Left ventricle myocardium superior (tissue), 1 donor: ENCODE results near the gene EIF4E3. TPM values are rescaled to one million over a fixed set of nuclear protein-coding genes. Genes with fewer than 3 reads are reported as not detected.

Experiments used
- ATAC-seq: fragments of 200-7000 bp; cut with Tn5 transposase; one replicate; pipeline ENCODE4 v1.9.1; 2020; ENCODE audit warnings: mild to moderate bottlenecking, moderate library complexity
- DNase-seq: peaks from one replicate; pipeline ENCODE4 v3.0.0-alpha.2; 2020
- intact Hi-C: fragments of 100-400 bp; cut with micrococcal nuclease; formaldehyde crosslinking; loops from one replicate; pipeline ENCODE4 v1.11.0; 2022
- total RNA-seq: library from RNA; stranded (reverse); fragmentation: NEBNext Ultra II Directional; extraction: Animal tissue kit (Norgen Biotek cat#: 25700); gene quantifications from one replicate; pipeline ENCODE4 v1.2.1, GENCODE V29; 2021
- donor health status: DM: no; HTN: yes; CAD: no; lungs with severe emphysema.

Gene EIF4E3
- total RNA-seq, 1 donor from 2014 or later = 55.7 TPM

GRCh38 chr3:71724584-71725270 lies 475 bp downstream of the EIF4E3 start:
- ATAC-seq (peak; percentile 79), DNase-seq (peak; percentile 66)
- intact Hi-C loops = no loop called here

- intact Hi-C loops = no loop called here
- no peak for DNase-seq
- no peak for ATAC-seq
Measured at GRCh38 chr3:71724171-71724453, 1.1 kb downstream of the EIF4E3 start.

- ATAC-seq (no peak), DNase-seq (no peak)
- intact Hi-C loops = no loop called here
Measured at GRCh38 chr3:71723452-71724170, 1.6 kb downstream of the EIF4E3 start.

GRCh38 chr3:71722693-71723092 lies 2.5 kb downstream of the EIF4E3 start:
- intact Hi-C loops = no loop called here
- no peak for ATAC-seq
- DNase-seq = no peak

- ATAC-seq = no peak
- DNase-seq = no peak
- intact Hi-C loops = no loop called here
Measured at GRCh38 chr3:71721651-71722157, 3.5 kb downstream of the EIF4E3 start.

- no peak for DNase-seq
- ATAC-seq = no peak
- intact Hi-C loops = no loop called here
Measured at GRCh38 chr3:71721002-71721401, 4.2 kb downstream of the EIF4E3 start.

GRCh38 chr3:71718072-71718471 lies 7.1 kb downstream of the EIF4E3 start:
- intact Hi-C loops = no loop called here
- DNase-seq (no peak), ATAC-seq (no peak)

GRCh38 chr3:71714595-71714994 lies 10.6 kb downstream of the EIF4E3 start:
- ATAC-seq (no peak), DNase-seq (no peak)
- intact Hi-C loops = no loop called here

GRCh38 chr3:71713041-71713440 lies 12.2 kb downstream of the EIF4E3 start:
- intact Hi-C loops = no loop called here
- DNase-seq = no peak
- ATAC-seq = no peak

GRCh38 chr3:71710906-71711494 lies 14.2 kb downstream of the EIF4E3 start:
- peak; percentile 66 for ATAC-seq
- intact Hi-C loops = no loop called here

GRCh38 chr3:71709908-71710511 lies 15.2 kb downstream of the EIF4E3 start:
- ATAC-seq = no peak
- no peak for DNase-seq
- intact Hi-C loops = no loop called here

More at GRCh38 chr3:71710906-71711494, 14.2 kb downstream of the EIF4E3 start:
- DNase-seq = no peak

- peak; percentile 41 for DNase-seq
- intact Hi-C loops = no loop called here
- ATAC-seq = peak; percentile 77
Measured at GRCh38 chr3:71708476-71709105, 16.6 kb downstream of the EIF4E3 start.

GRCh38 chr3:71707595-71707994 lies 17.6 kb downstream of the EIF4E3 start:
- ATAC-seq (no peak), DNase-seq (no peak)
- intact Hi-C loops = no loop called here

- DNase-seq (no peak), ATAC-seq (no peak)
- intact Hi-C loops = no loop called here
Measured at GRCh38 chr3:71705681-71706080, 19.5 kb downstream of the EIF4E3 start.

GRCh38 chr3:71704915-71705314 lies 20.3 kb downstream of the EIF4E3 start:
- peak; percentile 87 for ATAC-seq
- intact Hi-C loops = no loop called here
- no peak for DNase-seq

- no peak for DNase-seq
- intact Hi-C loops = no loop called here
- no peak for ATAC-seq
Measured at GRCh38 chr3:71703797-71704196, 21.4 kb downstream of the EIF4E3 start.

GRCh38 chr3:71702131-71703024 lies 22.8 kb downstream of the EIF4E3 start:
- intact Hi-C loops = no loop called here
- ATAC-seq (no peak), DNase-seq (no peak)

- no peak for ATAC-seq
- DNase-seq = no peak
- intact Hi-C loops = no loop called here
Measured at GRCh38 chr3:71701251-71701762, 23.9 kb downstream of the EIF4E3 start.
